GM21381 (cell line): ENCODE measurements around the gene NKAPD1.
"Not testable (repeated sequence)": the region's sequence is repeated elsewhere in the genome, so short reads cannot be mapped to it uniquely, and the experiment has no call there.

Source experiments
- ATAC-seq: cut with Tn5 transposase; IDR thresholded peaks from one replicate; pipeline ENCODE4 v1.9.1; 2021; ENCODE audit warnings: mild to moderate bottlenecking, moderate library complexity; ENCODE audit not compliant: unreplicated experiment

NKAPD1 gene

DNA sequence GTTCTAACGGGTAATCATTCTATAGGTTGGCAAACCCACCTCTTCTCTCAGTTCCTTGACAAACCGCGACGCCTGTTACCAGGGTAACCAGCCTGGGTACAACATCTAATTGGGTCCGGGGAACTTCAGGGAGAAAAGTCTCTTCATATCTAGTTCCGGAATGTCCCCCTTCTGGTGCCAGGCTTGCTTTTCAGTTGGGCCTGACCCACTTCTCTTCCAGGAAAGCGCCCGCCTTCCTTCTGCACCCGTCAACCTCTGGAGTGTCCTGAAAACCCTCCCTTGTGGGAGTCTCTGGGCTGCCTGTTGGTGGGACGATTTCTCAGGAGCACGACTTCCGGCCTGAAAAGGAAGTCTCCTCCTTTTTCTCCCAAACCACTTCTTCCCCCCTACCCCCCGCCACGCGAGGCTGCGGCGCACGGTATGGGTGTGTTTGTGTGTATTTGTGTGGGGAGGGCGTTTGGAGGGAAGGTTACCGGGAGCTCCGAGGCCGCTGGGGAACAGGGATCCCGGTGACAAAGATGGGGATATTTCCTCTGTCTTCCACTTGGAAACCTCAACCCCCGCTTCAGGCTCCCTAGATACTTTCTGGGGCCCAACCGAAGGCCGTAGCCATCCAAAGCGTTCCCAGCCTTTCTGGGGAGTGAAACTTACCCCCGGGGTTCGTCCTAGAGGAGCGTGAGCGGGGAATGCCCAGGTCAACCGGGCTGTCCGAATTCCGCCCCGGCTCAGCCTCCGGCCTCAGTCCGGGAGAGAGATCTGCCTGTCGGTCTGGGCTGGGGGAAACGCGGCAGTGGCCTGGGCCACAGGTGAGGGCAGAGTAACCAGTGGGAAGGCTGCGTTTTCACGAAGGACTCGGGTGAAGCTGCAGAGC, at the start of gene NKAPD1, which contains the start of gene PIH1D2:
TSS of gene NKAPD1 (plus strand) at position 359 of the 871 bp plus-strand sequence. CDS start 1,276 bp downstream, outside the sequence.
TSS of gene PIH1D2 (minus strand) at position 77 of the 871 bp plus-strand sequence. CDS start 843 bp downstream, outside the sequence.
- ATAC-seq, result peak; percentile 82

DNA sequence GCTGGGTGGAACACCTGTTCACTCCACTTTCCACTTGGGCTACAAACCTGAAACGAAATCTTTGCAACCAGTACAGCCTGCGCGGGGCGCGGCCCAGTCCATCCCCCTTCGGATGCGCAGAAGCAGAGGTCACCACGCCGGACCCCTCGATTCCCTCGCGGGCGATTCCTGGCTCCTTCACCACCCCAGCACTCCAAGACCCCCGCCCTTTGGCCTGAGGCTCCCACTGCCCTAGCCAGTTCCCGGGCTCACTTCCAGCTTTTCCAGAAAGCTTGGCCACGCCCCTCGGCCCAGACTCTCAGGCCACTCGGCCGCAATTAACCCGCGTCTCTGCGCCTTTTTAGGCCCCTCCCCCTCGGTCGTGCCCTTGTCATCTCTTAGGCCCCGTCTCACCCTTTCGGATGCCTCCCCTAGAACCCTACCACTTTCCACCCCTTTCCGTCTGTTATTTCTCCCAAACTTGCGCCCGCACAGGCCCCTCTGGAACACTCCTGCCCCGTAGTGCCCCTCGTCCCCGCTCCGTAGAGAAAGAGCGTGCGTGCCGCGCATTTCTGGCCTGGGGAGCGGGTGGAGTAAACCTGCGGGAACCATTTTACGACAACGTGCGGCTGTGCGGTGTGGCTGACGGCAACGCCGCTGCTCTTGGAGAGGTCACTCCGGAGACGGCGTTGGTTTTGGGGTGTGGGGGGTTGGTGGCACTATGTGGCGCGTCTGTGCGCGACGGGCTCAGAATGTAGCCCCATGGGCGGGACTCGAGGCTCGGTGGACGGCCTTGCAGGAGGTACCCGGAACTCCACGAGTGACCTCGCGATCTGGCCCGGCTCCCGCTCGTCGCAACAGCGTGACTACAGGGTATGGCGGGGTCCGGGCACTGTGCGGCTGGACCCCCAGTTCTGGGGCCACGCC, 49.1 kb upstream of the NKAPD1 start, which contains the start of gene DLAT:
TSS of gene DLAT (plus strand) at position 636 of the 906 bp plus-strand sequence. CDS start at position 701, 65 bp downstream.
- peak; percentile 74 for ATAC-seq

- ATAC-seq, result no peak
Measured at GRCh38 chr11:112025707-112026106, 48.4 kb upstream of the NKAPD1 start.

- ATAC-seq, result not testable (repeated sequence)
Measured at GRCh38 chr11:112026784-112027410, 47.2 kb upstream of the NKAPD1 start.

- no peak for ATAC-seq
Measured at GRCh38 chr11:112029460-112029859, 44.6 kb upstream of the NKAPD1 start.

DNA sequence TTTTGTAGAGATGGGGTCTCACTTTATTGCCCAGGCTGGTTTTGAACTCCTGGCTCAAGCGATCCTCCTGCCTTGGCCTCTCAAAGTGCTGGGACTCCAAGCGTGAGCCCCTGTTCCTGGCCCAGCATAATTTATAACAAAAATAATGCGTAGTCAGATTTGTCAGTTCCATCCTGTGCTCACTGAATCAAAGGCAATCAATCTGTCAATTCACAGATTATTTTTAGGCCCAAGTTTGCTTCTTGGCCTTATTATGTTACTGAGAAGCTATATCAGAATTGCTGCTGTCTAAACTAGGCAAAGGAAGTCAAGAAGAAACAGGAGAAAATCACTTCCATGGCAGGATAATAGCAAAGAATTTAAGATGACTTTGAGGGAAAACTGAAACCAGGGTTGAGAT, 40.2 kb upstream of the NKAPD1 start:
- ATAC-seq, result no peak

- ATAC-seq, result no peak
Measured at GRCh38 chr11:112037527-112037926, 36.6 kb upstream of the NKAPD1 start.

DNA sequence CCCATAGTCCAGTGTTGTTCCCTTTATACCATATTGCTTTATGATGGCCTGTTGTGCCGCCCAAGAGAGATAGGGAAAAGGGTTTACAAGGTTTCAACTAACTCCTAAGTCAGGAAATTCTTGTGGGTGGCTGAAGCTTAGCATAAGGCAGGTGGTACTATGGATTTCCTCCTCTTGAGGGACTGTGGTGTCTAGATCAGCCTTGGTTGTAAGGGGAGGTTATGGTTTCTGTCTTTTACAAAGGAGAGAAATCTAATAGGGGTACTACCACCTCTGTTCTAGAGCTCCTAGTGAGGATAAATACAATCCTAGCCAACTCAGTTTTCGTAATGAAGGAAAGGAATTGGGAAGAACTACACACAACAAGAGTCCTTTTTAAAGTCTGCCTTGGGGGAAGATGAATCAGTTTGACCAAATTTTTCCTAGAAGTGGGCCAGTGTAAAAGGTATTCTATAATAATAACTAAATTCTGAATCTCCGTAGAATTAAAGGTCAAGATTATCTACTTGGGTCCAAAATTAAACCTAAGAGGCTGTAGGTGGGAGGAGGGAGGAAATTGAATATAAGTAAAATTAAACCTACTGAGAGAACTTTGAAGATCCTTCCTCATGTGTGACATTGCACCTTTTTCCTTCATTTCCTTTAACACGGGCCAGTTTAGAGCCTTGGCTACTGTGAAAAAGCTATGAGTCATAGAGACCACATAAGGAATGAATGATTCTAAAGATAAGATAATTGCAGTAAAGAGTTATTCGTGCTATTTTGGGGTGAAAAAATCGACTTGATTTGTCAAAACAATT, 31.7 kb upstream of the NKAPD1 start:
- no peak for ATAC-seq

DNA sequence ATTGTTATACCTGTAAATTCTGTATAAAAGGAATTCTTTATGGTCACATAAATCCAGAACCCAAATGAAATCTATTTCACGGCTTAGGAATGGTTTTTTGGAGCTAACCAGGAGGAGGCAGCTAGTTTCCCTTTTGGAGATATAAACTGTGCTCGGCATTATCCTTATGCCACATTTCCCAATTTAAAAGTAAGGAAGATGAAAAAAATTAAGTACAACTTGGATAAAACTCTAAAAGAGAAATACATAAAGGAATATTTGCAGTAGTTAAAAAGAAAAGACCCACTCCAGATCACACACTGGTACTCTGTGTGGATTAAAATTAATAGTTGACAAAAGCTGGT, 31.2 kb upstream of the NKAPD1 start:
- ATAC-seq, result no peak

DNA sequence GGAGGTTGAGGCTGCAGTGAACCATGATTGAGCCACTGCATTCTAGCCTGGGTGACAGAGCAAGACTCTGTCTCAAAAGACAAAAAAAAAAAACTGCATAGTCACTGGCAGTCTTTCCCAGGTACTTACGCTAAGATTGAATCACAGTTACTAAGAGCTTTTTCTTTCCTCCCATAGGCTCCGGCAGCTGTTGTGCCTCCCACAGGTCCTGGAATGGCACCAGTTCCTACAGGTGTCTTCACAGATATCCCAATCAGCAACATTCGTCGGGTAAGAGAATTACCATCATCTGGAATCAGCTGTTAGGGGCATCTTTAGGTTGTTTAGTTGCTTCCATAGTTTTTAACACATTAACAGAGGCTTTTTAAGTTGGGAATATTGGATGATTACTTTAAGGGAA, 29.1 kb upstream of the NKAPD1 start:
- ATAC-seq, result no peak

- not testable (repeated sequence) for ATAC-seq
Measured at GRCh38 chr11:112046647-112047046, 27.5 kb upstream of the NKAPD1 start.

DNA sequence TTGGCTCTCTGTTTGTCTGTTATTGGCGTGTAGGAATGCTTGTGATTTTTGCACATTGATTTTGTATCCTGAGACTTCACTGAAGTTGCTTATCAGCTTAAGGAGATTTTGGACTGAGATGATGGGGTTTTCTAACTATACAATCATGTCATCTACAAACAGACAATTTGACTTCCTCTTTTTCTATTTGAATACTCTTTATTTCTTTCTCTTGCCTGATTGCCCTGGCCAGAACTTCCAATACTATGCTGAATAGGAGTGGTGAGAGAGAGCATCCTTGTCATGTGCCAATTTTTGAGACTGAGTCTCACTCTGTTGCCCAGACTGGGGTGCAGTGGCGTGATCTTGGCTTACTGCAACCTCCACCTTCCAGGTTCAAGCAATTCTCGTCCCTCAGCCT, 25.8 kb upstream of the NKAPD1 start:
- ATAC-seq, result not testable (repeated sequence)

GRCh38 chr11:112049777-112050176, 24.3 kb upstream of the NKAPD1 start:
- ATAC-seq, result no peak

DNA sequence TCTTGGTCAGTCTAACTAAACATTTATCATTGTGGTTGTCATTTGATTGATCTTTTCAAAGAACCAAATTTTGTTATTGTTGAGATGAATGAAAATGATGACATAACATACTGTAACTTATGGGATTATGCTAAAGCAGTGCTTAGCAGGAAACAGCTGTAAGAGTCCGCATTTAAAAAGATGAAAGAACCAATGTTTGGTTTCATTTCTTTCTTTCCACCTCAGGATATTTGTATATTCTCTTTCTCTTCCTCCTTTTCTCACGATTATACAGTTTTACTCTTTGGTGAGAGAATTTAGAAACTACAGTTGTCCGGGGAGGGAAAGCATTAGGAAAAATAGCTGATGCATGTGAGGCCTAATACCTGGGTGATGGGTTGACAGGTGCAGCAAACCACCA, 23.4 kb upstream of the NKAPD1 start:
- peak; percentile 90 for ATAC-seq

DNA sequence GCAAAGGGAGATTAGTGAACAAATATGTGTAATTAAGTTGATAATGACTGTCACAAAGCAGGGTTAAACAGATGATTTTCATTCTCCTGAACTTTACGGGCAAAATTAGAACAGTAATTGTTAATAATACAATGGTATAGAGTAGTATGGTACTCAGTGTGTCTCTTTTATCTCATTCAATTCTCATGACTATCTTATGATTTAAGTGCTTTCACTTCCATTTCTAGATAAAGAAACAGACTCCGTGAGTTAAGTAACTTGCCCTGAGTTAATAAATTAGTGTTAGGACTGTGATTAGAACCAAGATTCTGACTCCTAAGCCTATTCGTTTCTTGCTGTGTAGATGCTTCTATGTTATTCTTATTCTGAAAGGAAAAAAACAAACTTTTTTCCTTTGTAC, 22.3 kb upstream of the NKAPD1 start:
- ATAC-seq, result no peak

- no peak for ATAC-seq
Measured at GRCh38 chr11:112057170-112057569, 16.9 kb upstream of the NKAPD1 start.

DNA sequence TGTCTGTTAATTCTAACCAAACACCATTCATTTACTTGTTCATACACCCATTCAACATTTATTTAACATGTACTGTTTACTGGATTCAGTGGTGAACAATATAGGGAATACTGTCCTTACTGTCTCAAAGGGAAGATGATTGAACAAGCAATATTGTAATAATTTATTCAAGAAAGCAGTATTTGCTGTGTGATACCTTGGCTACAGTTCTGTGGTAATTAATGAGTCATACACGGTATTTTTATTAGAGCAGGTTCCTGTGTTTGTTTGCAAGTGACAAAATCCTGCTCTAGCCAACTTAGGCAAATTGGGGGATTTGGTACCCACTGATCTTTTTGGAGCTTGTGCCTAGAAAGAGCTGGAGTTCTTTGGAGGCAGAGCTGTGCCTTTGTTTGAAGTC, 16.0 kb upstream of the NKAPD1 start:
- ATAC-seq, result no peak

DNA sequence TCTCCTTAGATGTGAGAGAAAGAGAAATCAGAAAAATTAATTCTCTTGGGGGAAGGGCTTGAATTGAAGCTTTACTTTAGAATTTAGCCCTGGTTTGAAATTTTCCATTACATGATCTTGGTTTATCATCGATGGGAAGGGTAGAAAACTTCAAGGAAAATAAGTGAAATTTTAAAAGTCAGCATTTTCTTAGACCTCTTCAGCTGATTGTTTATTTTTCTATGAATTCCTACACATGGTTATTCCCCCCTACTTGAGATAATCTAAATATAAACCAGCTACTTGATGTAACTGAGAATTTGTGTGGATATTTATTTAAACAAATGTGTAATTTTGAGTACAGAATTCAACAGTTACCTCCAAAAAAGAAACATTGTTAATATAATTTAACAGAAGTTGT, 11.2 kb upstream of the NKAPD1 start:
- ATAC-seq, result no peak

GRCh38 chr11:112082729-112083128, 8.6 kb downstream of the NKAPD1 start:
- ATAC-seq, result no peak

DNA sequence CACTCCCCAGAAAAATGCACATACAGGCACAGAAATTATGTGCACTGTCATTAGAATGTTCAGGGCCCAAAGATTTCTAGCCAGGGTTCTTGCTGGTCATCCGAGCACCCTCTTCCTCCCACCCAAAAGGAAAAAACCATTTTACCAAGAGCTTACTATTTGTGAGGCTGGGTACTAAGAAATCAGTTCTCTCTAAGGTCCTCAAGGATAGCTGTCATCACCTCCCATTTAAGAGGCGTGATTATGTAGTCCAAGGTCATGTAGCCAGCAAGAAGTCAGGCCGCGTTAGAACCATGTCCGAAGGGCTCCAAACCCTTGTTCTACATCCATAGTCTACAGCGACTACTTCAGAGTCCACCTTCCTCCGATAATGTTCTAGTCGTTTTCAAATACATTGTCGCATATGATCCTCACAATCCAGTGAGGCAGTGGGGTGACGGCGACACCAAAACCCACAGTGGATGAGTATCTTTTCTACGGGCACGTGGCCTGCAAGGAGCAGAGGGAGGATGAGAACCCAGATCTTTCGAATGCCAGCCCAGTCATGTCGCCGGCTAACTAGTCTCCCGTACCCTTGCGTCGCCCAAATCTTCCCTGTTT, 11.8 kb downstream of the NKAPD1 start:
- peak; percentile 18 for ATAC-seq
